IPS-11a (cell line): Measurements from ENCODE around the gene PRPF38B.
A peak's percentile ranks its signal among the peaks of the same experiment; 100 is the strongest.
"Not testable (repeated sequence)": the region's sequence is repeated elsewhere in the genome, so short reads cannot be mapped to it uniquely, and the experiment has no call there.

Experiments used
- H3K4me3 ChIP-seq: one replicate; pipeline ENCODE4 v1.5.1; 2013; ENCODE audit warnings: low read depth, low read length, control low read depth

Gene PRPF38B

GRCh38 chr1:108691942-108692723, at the start of gene PRPF38B:
Gene PRPF38B (plus strand): TSS chr1:108692310. CDS start chr1:108692592, 282 bp downstream.
- peak within 1 kb of the TSS; percentile 97 for H3K4me3 ChIP-seq

- H3K4me3 ChIP-seq = no peak overlapping the region
These were observed 48.4 kb upstream of the PRPF38B start for GRCh38 chr1:108643492-108644335.

- H3K4me3 ChIP-seq = no peak overlapping the region
These were observed 47.1 kb upstream of the PRPF38B start for GRCh38 chr1:108644984-108645383.

- H3K4me3 ChIP-seq = no peak overlapping the region
These were observed 46.4 kb upstream of the PRPF38B start for GRCh38 chr1:108645564-108646184.

- H3K4me3 ChIP-seq = no peak overlapping the region
These were observed 45.9 kb upstream of the PRPF38B start for GRCh38 chr1:108646265-108646647.

GRCh38 chr1:108646648-108647269, 45.4 kb upstream of the PRPF38B start:
- H3K4me3 ChIP-seq = no peak overlapping the region

GRCh38 chr1:108653431-108654105, 38.5 kb upstream of the PRPF38B start:
- no peak overlapping the region for H3K4me3 ChIP-seq

- H3K4me3 ChIP-seq = no peak overlapping the region
These were observed 34.6 kb upstream of the PRPF38B start for GRCh38 chr1:108657356-108658080.

- peak within 1 kb of the TSS; percentile 54 for H3K4me3 ChIP-seq
These were observed 31.0 kb upstream of the PRPF38B start, which contains the start of gene HENMT1 for GRCh38 chr1:108661030-108661609. Gene HENMT1 (minus strand): TSS chr1:108661093. CDS start chr1:108659884, 1,209 bp downstream.

- H3K4me3 ChIP-seq = no peak overlapping the region
These were observed 29.0 kb upstream of the PRPF38B start for GRCh38 chr1:108663074-108663473.

GRCh38 chr1:108664481-108664880, 27.6 kb upstream of the PRPF38B start:
- H3K4me3 ChIP-seq = no peak overlapping the region

GRCh38 chr1:108665067-108665466, 27.0 kb upstream of the PRPF38B start:
- no peak overlapping the region for H3K4me3 ChIP-seq

- no peak overlapping the region for H3K4me3 ChIP-seq
These were observed 26.3 kb upstream of the PRPF38B start for GRCh38 chr1:108665771-108666170.

- not testable (repeated sequence) for H3K4me3 ChIP-seq
These were observed 24.7 kb upstream of the PRPF38B start for GRCh38 chr1:108667422-108667821.

GRCh38 chr1:108668777-108669176, 23.3 kb upstream of the PRPF38B start:
- no peak overlapping the region for H3K4me3 ChIP-seq

GRCh38 chr1:108669679-108670078, 22.4 kb upstream of the PRPF38B start:
- no peak overlapping the region for H3K4me3 ChIP-seq

- H3K4me3 ChIP-seq = no peak overlapping the region
These were observed 21.9 kb upstream of the PRPF38B start for GRCh38 chr1:108670131-108670773.

GRCh38 chr1:108671143-108671542, 21.0 kb upstream of the PRPF38B start:
- H3K4me3 ChIP-seq = no peak overlapping the region

GRCh38 chr1:108678706-108679105, 13.4 kb upstream of the PRPF38B start:
- no peak overlapping the region for H3K4me3 ChIP-seq
